Gastrocnemius medialis (tissue), 4 donors: ENCODE measurements around the gene ZNF365. TPM values are rescaled to one million over a fixed set of nuclear protein-coding genes. Genes with fewer than 3 reads are reported as not detected.

Source experiments
- ATAC-seq, 2 donors: fragments of 150-250 bp; one replicate each; pipeline ENCODE4 v1.9.1; 2016
- DNase-seq, 2 donors: peaks; one replicate each; pipeline ENCODE4 v3.0.0-alpha.2; 2019
- H3K27ac ChIP-seq, 4 donors: fragments of 200-600 bp; sonication (generic); 1 replicate in 1 of 4; 2 replicates in 3 of 4; pipeline ENCODE4 v1.5.1; 2016 to 2018; ENCODE audit warnings: mild to moderate bottlenecking in 2 of 4, moderate library complexity in 1 of 4
- H3K27me3 ChIP-seq, 3 donors: fragments of 200-600 bp; sonication (generic) in 2 of 3; 1 replicate in 1 of 3; 2 replicates in 2 of 3; pipeline versions ENCODE4 v1.5.1 to v1.6.0; 2016 to 2019; ENCODE audit warnings: mild to moderate bottlenecking in 1 of 3, moderate library complexity in 1 of 3
- H3K36me3 ChIP-seq, 2 donors: fragments of 200-600 bp; sonication (generic) in 1 of 2; one replicate each; pipeline ENCODE4 v1.5.1; 2017 to 2018
- H3K4me1 ChIP-seq, 2 donors: fragments of 200-600 bp; sonication (generic) in 1 of 2; one replicate each; pipeline ENCODE4 v1.5.1; 2016 to 2017; ENCODE audit warnings: mild to moderate bottlenecking in 2 of 2
- H3K4me3 ChIP-seq, 4 donors: fragments of 200-600 bp; sonication (generic) in 3 of 4; 1 replicate in 1 of 4; 2 replicates in 3 of 4; pipeline ENCODE4 v1.5.1; 2016 to 2019; ENCODE audit warnings: mild to moderate bottlenecking in 2 of 4
- H3K9me3 ChIP-seq, 3 donors: fragments of 200-600 bp; sonication (generic) in 2 of 3; 1 replicate in 1 of 3; 2 replicates in 2 of 3; pipeline ENCODE4 v1.5.1; 2016 to 2019
- CTCF ChIP-seq, 5 experiments: fragments of 450-650 bp in 3 of 5; fragments of 200-600 bp in 2 of 5; sonication (generic) in 2 of 5; IDR thresholded peaks in 4 of 5; conservative IDR thresholded peaks in 1 of 5; 1 replicate in 4 of 5; 2 replicates in 1 of 5; pipeline ENCODE4 v1.5.1; 2016 to 2019; ENCODE audit warnings: antibody characterized with exemption in 5 of 5, mild to moderate bottlenecking in 3 of 5, moderate library complexity in 3 of 5
- POLR2A ChIP-seq, 2 donors: fragments of 450-650 bp; IDR thresholded peaks; one replicate each; pipeline ENCODE4 v1.6.1; 2017; ENCODE audit warnings: antibody characterized with exemption in 2 of 2, mild to moderate bottlenecking in 2 of 2, moderate library complexity in 2 of 2
- in situ Hi-C, 4 donors: fragments of 200-750 bp; cut with MboI; loops; one replicate each; pipeline versions ENCODE4 v1.15.0 to v1.8.0; 2017; ENCODE audit warnings: low sequenced_read_pairs in 4 of 4
- intact Hi-C: fragments of 100-400 bp; cut with DNase I; formaldehyde crosslinking; loops from one replicate; pipeline ENCODE4 v1.15.1; 2023; ENCODE audit warnings: low total_unique reads
- total RNA-seq, 4 donors: library from RNA; depleted of rRNA; stranded (reverse); fragments of >200 nt; gene quantifications; one replicate each; pipeline versions ENCODE4 v1.1.0 to v1.2.3, GENCODE V29; 2016

Gene ZNF365
- total RNA-seq, 4 donors from 2014 or later, result not detected

- ATAC-seq (no peak), DNase-seq (no peak)
- no peaks in the 10 kb centered on the region for H3K36me3 ChIP-seq
- no peak overlapping the region for H3K27ac ChIP-seq
- no peak overlapping the region for H3K4me3 ChIP-seq
- no peaks in the 10 kb centered on the region for H3K27me3 ChIP-seq
- H3K9me3 ChIP-seq, result no peaks in the 10 kb centered on the region
- TF ChIP-seq POLR2A (IDR thresholded peaks at IDR 0.05) (no peak), CTCF (IDR thresholded peaks at IDR 0.05 in 4 of 5, conservative IDR thresholded peaks at IDR 0.05 in 1 of 5) (no peak)
- intact Hi-C loops (no loop called here), in situ Hi-C loops (no loop called here)
- no peaks in the 10 kb centered on the region for H3K4me1 ChIP-seq
Measured at GRCh38 chr10:62413048-62413447, 38.9 kb downstream of the ZNF365 start.

GRCh38 chr10:62413652-62414051 lies 39.5 kb downstream of the ZNF365 start:
- no peak overlapping the region for H3K4me3 ChIP-seq
- TF ChIP-seq POLR2A (IDR thresholded peaks at IDR 0.05), result no peak
- TF ChIP-seq CTCF (IDR thresholded peaks at IDR 0.05 in 4 of 5, conservative IDR thresholded peaks at IDR 0.05 in 1 of 5), result no peak
- ATAC-seq, result no peak
- no peaks in the 10 kb centered on the region for H3K27me3 ChIP-seq
- no peaks in the 10 kb centered on the region for H3K9me3 ChIP-seq
- in situ Hi-C loops, result no loop called here
- H3K27ac ChIP-seq, result no peak overlapping the region
- no peaks in the 10 kb centered on the region for H3K4me1 ChIP-seq
- intact Hi-C loops, result no loop called here
- no peaks in the 10 kb centered on the region for H3K36me3 ChIP-seq
- no peak for DNase-seq

GRCh38 chr10:62414359-62414758 lies 40.2 kb downstream of the ZNF365 start:
- no peaks in the 10 kb centered on the region for H3K9me3 ChIP-seq
- no peaks in the 10 kb centered on the region for H3K27me3 ChIP-seq
- H3K27ac ChIP-seq, result no peak overlapping the region
- no peaks in the 10 kb centered on the region for H3K36me3 ChIP-seq
- no peak for TF ChIP-seq POLR2A (IDR thresholded peaks at IDR 0.05)
- no peak for TF ChIP-seq CTCF (IDR thresholded peaks at IDR 0.05 in 4 of 5, conservative IDR thresholded peaks at IDR 0.05 in 1 of 5)
- no peak for ATAC-seq
- H3K4me1 ChIP-seq, result no peaks in the 10 kb centered on the region
- intact Hi-C loops (no loop called here), in situ Hi-C loops (no loop called here)
- no peak overlapping the region for H3K4me3 ChIP-seq
- DNase-seq, result no peak

GRCh38 chr10:62422068-62422590 lies 48.0 kb downstream of the ZNF365 start:
- H3K4me3 ChIP-seq, result no peak overlapping the region
- no peaks in the 10 kb centered on the region for H3K27me3 ChIP-seq
- DNase-seq (no peak), ATAC-seq (no peak)
- intact Hi-C loops (no loop called here), in situ Hi-C loops (no loop called here)
- H3K27ac ChIP-seq, result no peak overlapping the region
- no peaks in the 10 kb centered on the region for H3K36me3 ChIP-seq
- TF ChIP-seq POLR2A (IDR thresholded peaks at IDR 0.05) (no peak), CTCF (IDR thresholded peaks at IDR 0.05 in 4 of 5, conservative IDR thresholded peaks at IDR 0.05 in 1 of 5) (no peak)
- no peaks in the 10 kb centered on the region for H3K9me3 ChIP-seq
- no peaks in the 10 kb centered on the region for H3K4me1 ChIP-seq

GRCh38 chr10:62424026-62424425 lies 49.9 kb downstream of the ZNF365 start:
- in situ Hi-C loops (no loop called here), intact Hi-C loops (no loop called here)
- Histone ChIP-seq H3K36me3 (no peaks in the 10 kb centered on the region), H3K27ac (no peak overlapping the region), H3K9me3 (no peaks in the 10 kb centered on the region), H3K27me3 (no peaks in the 10 kb centered on the region), H3K4me1 (no peaks in the 10 kb centered on the region), H3K4me3 (no peak overlapping the region)
- TF ChIP-seq CTCF (IDR thresholded peaks at IDR 0.05 in 4 of 5, conservative IDR thresholded peaks at IDR 0.05 in 1 of 5) (no peak), POLR2A (IDR thresholded peaks at IDR 0.05) (no peak)
- ATAC-seq, result no peak
- DNase-seq, result no peak
